ENCODE results near the gene RAD51B. TPM values are rescaled to one million over a fixed set of nuclear protein-coding genes. Genes with fewer than 3 reads are reported as not detected.
A peak's percentile ranks its signal among the peaks of the same experiment; 100 is the strongest.

RAD51B gene
- total RNA-seq, 1 experiment from 2014 or later = 8.5 TPM

GRCh38 chr14:68278576-68279436 is 459.2 kb downstream of the RAD51B start:
- peak; percentile 60; the same call in 1 of the 2 replicates for ATAC-seq
- ChIA-PET CTCF (no interaction called here), POLR2A (no interaction called here)
- Histone ChIP-seq H3K27ac (ENCODE audit: low read length) (peak overlapping the region; percentile 42; the same call in 1 of the 2 replicates), H3K4me1 (ENCODE audit: control insufficient read depth, insufficient read depth, low read length) (peaks cover 6% of the 10 kb centered on the region; the same call in 1 of the 2 replicates), H3K4me3 (ENCODE audit: low read depth in 2 of 2, low read length in 2 of 2) (no peak overlapping the region), H3K36me3 (ENCODE audit: control insufficient read depth, insufficient read depth, low read length) (no peaks in the 10 kb centered on the region), H3K27me3 (ENCODE audit: control insufficient read depth, insufficient read depth, low read length) (no peaks in the 10 kb centered on the region), H3K9me3 (ENCODE audit: control insufficient read depth, insufficient read depth, low read depth, low read length) (no peaks in the 10 kb centered on the region)
- TF ChIP-seq, protein P1, sequence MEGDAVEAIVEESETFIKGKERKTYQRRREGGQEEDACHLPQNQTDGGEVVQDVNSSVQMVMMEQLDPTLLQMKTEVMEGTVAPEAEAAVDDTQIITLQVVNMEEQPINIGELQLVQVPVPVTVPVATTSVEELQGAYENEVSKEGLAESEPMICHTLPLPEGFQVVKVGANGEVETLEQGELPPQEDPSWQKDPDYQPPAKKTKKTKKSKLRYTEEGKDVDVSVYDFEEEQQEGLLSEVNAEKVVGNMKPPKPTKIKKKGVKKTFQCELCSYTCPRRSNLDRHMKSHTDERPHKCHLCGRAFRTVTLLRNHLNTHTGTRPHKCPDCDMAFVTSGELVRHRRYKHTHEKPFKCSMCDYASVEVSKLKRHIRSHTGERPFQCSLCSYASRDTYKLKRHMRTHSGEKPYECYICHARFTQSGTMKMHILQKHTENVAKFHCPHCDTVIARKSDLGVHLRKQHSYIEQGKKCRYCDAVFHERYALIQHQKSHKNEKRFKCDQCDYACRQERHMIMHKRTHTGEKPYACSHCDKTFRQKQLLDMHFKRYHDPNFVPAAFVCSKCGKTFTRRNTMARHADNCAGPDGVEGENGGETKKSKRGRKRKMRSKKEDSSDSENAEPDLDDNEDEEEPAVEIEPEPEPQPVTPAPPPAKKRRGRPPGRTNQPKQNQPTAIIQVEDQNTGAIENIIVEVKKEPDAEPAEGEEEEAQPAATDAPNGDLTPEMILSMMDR (IDR thresholded peaks at IDR 0.05) = no peak
- TF ChIP-seq SIN3A (IDR thresholded peaks at IDR 0.05; ENCODE audit: borderline replicate concordance, insufficient read depth, low read depth, low read length) = no peak
- TF ChIP-seq TCF7L2 (IDR thresholded peaks at IDR 0.05; ENCODE audit: low read depth, low read length) = no peak
- TF ChIP-seq, protein P2, sequence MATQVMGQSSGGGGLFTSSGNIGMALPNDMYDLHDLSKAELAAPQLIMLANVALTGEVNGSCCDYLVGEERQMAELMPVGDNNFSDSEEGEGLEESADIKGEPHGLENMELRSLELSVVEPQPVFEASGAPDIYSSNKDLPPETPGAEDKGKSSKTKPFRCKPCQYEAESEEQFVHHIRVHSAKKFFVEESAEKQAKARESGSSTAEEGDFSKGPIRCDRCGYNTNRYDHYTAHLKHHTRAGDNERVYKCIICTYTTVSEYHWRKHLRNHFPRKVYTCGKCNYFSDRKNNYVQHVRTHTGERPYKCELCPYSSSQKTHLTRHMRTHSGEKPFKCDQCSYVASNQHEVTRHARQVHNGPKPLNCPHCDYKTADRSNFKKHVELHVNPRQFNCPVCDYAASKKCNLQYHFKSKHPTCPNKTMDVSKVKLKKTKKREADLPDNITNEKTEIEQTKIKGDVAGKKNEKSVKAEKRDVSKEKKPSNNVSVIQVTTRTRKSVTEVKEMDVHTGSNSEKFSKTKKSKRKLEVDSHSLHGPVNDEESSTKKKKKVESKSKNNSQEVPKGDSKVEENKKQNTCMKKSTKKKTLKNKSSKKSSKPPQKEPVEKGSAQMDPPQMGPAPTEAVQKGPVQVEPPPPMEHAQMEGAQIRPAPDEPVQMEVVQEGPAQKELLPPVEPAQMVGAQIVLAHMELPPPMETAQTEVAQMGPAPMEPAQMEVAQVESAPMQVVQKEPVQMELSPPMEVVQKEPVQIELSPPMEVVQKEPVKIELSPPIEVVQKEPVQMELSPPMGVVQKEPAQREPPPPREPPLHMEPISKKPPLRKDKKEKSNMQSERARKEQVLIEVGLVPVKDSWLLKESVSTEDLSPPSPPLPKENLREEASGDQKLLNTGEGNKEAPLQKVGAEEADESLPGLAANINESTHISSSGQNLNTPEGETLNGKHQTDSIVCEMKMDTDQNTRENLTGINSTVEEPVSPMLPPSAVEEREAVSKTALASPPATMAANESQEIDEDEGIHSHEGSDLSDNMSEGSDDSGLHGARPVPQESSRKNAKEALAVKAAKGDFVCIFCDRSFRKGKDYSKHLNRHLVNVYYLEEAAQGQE (IDR thresholded peaks at IDR 0.05; ENCODE audit: insufficient read depth in 1 of 2, low read depth in 2 of 2, low read length in 1 of 2) = no peak
- no peak for TF ChIP-seq POLR2AphosphoS5 (IDR thresholded peaks at IDR 0.05; ENCODE audit: low read depth, low read length)
- no TSS peak for BruUV-seq (replicated peaks)
- intact Hi-C loops (cut with micrococcal nuclease; ENCODE audit: unreplicated experiment) (no loop called here), in situ Hi-C loops (cut with HindIII; ENCODE audit: low pct_unique_long_range_greater_than_20kb, low sequenced_read_pairs) (no loop called here)
- no peak for DNase-seq (ENCODE audit: low read depth, low spot score)

- H3K9me3 ChIP-seq (ENCODE audit: control insufficient read depth, insufficient read depth, low read depth, low read length) = no peaks in the 10 kb centered on the region
- CTCF ChIA-PET = no interaction called here
- peaks cover 6% of the 10 kb centered on the region; the same call in 1 of the 2 replicates for H3K4me1 ChIP-seq (ENCODE audit: control insufficient read depth, insufficient read depth, low read length)
- POLR2A ChIA-PET = no interaction called here
- peak overlapping the region; percentile 42; the same call in 1 of the 2 replicates for H3K27ac ChIP-seq (ENCODE audit: low read length)
- ATAC-seq (no peak), DNase-seq (ENCODE audit: low read depth, low spot score) (no peak)
- no peaks in the 10 kb centered on the region for H3K27me3 ChIP-seq (ENCODE audit: control insufficient read depth, insufficient read depth, low read length)
- BruUV-seq (replicated peaks) = no TSS peak
- no peak for TF ChIP-seq POLR2AphosphoS5 (IDR thresholded peaks at IDR 0.05; ENCODE audit: low read depth, low read length)
- TF ChIP-seq, protein P2 (IDR thresholded peaks at IDR 0.05; ENCODE audit: insufficient read depth in 1 of 2, low read depth in 2 of 2, low read length in 1 of 2) = no peak
- TF ChIP-seq TCF7L2 (IDR thresholded peaks at IDR 0.05; ENCODE audit: low read depth, low read length) = no peak
- TF ChIP-seq, protein P1 (IDR thresholded peaks at IDR 0.05) = no peak
- no peak for TF ChIP-seq SIN3A (IDR thresholded peaks at IDR 0.05; ENCODE audit: borderline replicate concordance, insufficient read depth, low read depth, low read length)
- in situ Hi-C loops (cut with HindIII; ENCODE audit: low pct_unique_long_range_greater_than_20kb, low sequenced_read_pairs) = no loop called here
- no peaks in the 10 kb centered on the region for H3K36me3 ChIP-seq (ENCODE audit: control insufficient read depth, insufficient read depth, low read length)
- intact Hi-C loops (cut with micrococcal nuclease; ENCODE audit: unreplicated experiment) = no loop called here
- H3K4me3 ChIP-seq (ENCODE audit: low read depth in 2 of 2, low read length in 2 of 2) = no peak overlapping the region
Observed at GRCh38 chr14:68279437-68279720, 459.8 kb downstream of the RAD51B start.
